ENCODE data around the gene RCN1. TPM values are rescaled to one million over a fixed set of nuclear protein-coding genes. Genes with fewer than 3 reads are reported as not detected.
"Not testable (repeated sequence)": the region's sequence is repeated elsewhere in the genome, so short reads cannot be mapped to it uniquely, and the experiment has no call there.

Gene RCN1
- total RNA-seq, 4 donors from 2014 or later, result 52.0 to 101 (median 75.7) TPM

DNA sequence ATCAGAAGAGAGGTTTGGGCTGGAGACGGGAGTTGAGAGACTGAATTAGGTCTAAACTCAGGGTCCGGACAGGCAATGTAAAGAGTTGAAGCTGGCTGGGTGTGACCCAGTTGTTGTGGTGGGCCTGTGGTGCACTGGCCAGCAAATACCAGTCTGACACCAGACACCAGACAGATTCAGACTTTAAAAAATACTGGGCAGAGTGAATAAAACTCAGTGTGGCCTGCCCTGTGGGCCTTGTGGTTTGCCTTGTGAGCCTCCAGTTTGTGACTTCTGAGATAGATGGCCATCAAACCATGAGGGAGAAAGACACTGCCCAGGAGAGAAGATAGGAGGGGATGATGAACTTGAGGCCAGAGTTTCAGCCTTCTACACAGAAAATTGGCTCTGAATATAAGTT lies 25.8 kb downstream of the RCN1 start:
- 88 to 92% methylated on average over 2 of the region's 2 CpGs for WGBS, 2 donors
- DNase-seq, result no peak
- H3K27ac ChIP-seq, result no peak overlapping the region
- no peaks in the 10 kb centered on the region for H3K36me3 ChIP-seq
- intact Hi-C loops (cut with DNase I), result no loop called here
- H3K4me1 ChIP-seq, result no peaks in the 10 kb centered on the region
- no peaks in the 10 kb centered on the region for H3K9me3 ChIP-seq
- no peaks in the 10 kb centered on the region for H3K27me3 ChIP-seq
- TF ChIP-seq POLR2A (IDR thresholded peaks at IDR 0.05), result no peak
- TF ChIP-seq CTCF (IDR thresholded peaks at IDR 0.05), result no peak
- no peak overlapping the region for H3K4me3 ChIP-seq (replicated peaks in 1 of 3)

DNA sequence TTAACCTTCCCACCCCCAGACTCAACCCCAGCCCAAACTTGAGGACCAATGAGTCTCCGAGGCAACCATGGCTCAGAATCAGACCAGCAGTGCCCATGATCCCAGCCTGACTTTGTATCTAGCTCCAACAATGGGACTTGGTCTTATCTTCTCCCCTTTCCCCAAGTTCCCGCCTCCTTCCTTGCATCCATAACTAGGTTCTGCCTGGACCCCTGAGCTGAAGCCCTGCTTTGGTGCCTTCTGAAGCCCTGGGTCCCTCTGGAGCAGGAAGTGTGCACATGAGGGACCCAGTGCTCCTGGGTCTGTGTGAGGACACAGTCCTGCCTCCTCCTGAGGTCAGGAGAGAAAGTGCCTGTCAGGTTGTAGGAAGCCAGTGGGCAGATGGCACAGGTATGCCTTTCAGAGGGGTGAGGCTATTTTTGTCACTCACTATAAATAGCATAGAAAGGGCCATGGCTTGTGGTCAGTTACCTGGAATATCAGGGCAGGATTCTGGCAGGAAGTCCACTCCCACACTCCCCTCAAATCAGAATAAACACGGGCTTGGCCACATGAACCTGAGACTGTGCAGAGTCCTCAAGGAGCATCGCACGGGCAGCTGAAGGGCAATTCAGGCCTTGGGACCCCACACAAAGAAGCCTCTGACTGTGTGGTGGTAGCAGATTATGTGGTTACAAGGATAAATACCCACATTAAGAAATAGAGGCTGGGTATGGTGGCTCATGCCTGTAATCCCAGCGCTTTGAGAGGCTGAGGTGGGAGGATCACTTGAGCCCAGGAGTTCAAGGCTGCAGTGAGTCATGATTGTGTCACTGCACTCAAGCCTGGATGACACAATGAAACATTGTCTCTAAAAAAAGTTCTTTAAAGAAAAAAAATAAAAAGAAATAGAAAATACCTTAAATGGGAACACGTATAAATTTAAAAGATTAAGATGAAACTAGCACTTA lies 27.4 kb downstream of the RCN1 start:
- no peak overlapping the region for H3K27ac ChIP-seq
- H3K4me1 ChIP-seq, result no peaks in the 10 kb centered on the region
- H3K9me3 ChIP-seq, result no peaks in the 10 kb centered on the region
- WGBS, 2 donors, result 77 to 87% methylated on average over 7 of the region's 7 CpGs
- H3K4me3 ChIP-seq (replicated peaks in 1 of 3), result no peak overlapping the region
- no peaks in the 10 kb centered on the region for H3K27me3 ChIP-seq
- no peak for DNase-seq
- TF ChIP-seq CTCF (IDR thresholded peaks at IDR 0.05) (no peak), POLR2A (IDR thresholded peaks at IDR 0.05) (no peak)
- intact Hi-C loops (cut with DNase I), result no loop called here
- no peaks in the 10 kb centered on the region for H3K36me3 ChIP-seq

DNA sequence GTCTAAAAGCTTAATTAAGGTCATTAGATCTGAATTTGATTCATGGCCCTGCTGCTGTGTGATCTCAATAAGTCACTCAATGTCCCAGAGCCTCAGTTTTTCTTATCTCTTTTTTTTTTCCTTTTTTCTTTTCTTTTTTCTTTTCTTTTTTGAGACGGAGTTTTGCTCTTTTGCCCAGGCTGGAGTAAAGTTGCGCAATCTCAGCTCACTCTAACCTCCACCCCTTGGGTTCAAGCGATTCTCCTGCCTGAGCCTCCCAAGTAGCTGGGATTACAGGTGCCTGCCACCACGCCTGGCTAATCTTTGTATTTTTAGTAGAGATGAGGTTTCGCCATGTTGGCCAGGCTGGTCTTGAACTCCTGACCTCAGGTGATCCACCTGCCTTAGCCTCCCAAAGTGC lies 28.3 kb downstream of the RCN1 start:
- WGBS, 2 donors, result 94% methylated on average over 5 of the region's 5 CpGs
- H3K4me1 ChIP-seq; DNase-seq; H3K27ac ChIP-seq; H3K4me3 ChIP-seq (replicated peaks in 1 of 3); H3K27me3 ChIP-seq; H3K9me3 ChIP-seq; H3K36me3 ChIP-seq; intact Hi-C loops (cut with DNase I): not testable (repeated sequence)

DNA sequence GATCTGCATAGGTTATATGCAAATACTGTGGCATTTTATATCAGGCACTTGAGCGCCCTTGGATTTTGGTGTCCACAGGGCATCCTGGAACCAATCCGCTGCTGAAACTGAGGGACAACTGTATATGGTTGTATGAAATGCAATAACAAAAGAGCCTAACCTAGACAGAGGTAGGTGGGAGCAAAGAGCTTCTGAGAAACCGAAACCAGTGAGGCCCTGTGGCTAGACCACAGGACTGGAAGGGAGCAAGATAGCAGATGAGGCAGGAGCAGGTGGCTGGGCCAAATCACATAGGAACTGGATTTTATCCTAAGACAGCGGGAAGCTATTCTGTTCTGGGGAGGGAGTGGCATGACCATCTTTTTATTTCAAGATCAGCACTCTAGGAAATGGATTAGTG lies 30.1 kb downstream of the RCN1 start:
- DNase-seq, result no peak

GRCh38 chr11:32122200-32122599 lies 31.3 kb downstream of the RCN1 start:
- no peak for DNase-seq
- Histone ChIP-seq H3K4me1 (no peaks in the 10 kb centered on the region), H3K9me3 (no peaks in the 10 kb centered on the region), H3K4me3 (replicated peaks in 1 of 3) (no peak overlapping the region), H3K36me3 (no peaks in the 10 kb centered on the region), H3K27ac (no peak overlapping the region), H3K27me3 (no peaks in the 10 kb centered on the region)
- no peak for TF ChIP-seq POLR2A (IDR thresholded peaks at IDR 0.05)
- no peak for TF ChIP-seq CTCF (IDR thresholded peaks at IDR 0.05)
- intact Hi-C loops (cut with DNase I), result no loop called here
- 66 to 74% methylated on average over 2 of the region's 2 CpGs for WGBS, 2 donors

More for the DNA sequence above, 30.1 kb downstream of the RCN1 start:
- H3K27me3 ChIP-seq, result no peaks in the 10 kb centered on the region
- no peaks in the 10 kb centered on the region for H3K36me3 ChIP-seq
- H3K4me3 ChIP-seq (replicated peaks in 1 of 3), result no peak overlapping the region
- no peaks in the 10 kb centered on the region for H3K4me1 ChIP-seq
- no peak overlapping the region for H3K27ac ChIP-seq
- no peaks in the 10 kb centered on the region for H3K9me3 ChIP-seq
- WGBS, 2 donors, result 92 to 93% methylated on average over 4 of the region's 4 CpGs
- no peak for TF ChIP-seq CTCF (IDR thresholded peaks at IDR 0.05)
- TF ChIP-seq POLR2A (IDR thresholded peaks at IDR 0.05), result no peak
- intact Hi-C loops (cut with DNase I), result no loop called here

Data from thyroid gland (tissue), 4 donors.